CD4-positive, CD25-positive, alpha-beta regulatory T cell (primary cell): ENCODE results near the gene WLS. TPM values are rescaled to one million over a fixed set of nuclear protein-coding genes. Genes with fewer than 3 reads are reported as not detected.
A peak's percentile ranks its signal among the peaks of the same experiment; 100 is the strongest.

ENCODE experiments used
- ATAC-seq, 2 donors: fragments of 150-1000 bp; cut with Tn5 transposase; one replicate each; pipeline ENCODE4 v1.10.0; 2021; ENCODE audit warnings: low read depth in 2 of 2, moderate number of reproducible peaks in 2 of 2, moderate library complexity in 1 of 2
- DNase-seq, 3 donors: peaks; one replicate each; pipeline versions ENCODE4 v3.0.0 to v3.0.0-alpha.2; 2012 to 2022; ENCODE audit warnings: mixed read lengths in 1 of 3
- H3K27ac ChIP-seq: one replicate; pipeline ENCODE4 v1.7.0; 2013; ENCODE audit warnings: mild to moderate bottlenecking, low read length; ENCODE audit not compliant: insufficient read depth, poor library complexity, severe bottlenecking
- H3K27me3 ChIP-seq: one replicate; pipeline ENCODE4 v1.7.0; 2013; ENCODE audit warnings: low read length; ENCODE audit not compliant: control insufficient read depth, insufficient read depth
- H3K36me3 ChIP-seq: one replicate; pipeline ENCODE4 v1.7.0; 2013; ENCODE audit warnings: mild to moderate bottlenecking, low read length, moderate library complexity; ENCODE audit not compliant: control insufficient read depth, insufficient read depth
- H3K4me1 ChIP-seq: 2 replicates; pipeline ENCODE4 v1.7.0; 2013; ENCODE audit warnings: mild to moderate bottlenecking, low read length; ENCODE audit not compliant: insufficient read depth, control insufficient read depth, poor library complexity, severe bottlenecking
- H3K4me3 ChIP-seq: one replicate; pipeline ENCODE4 v1.7.0; 2013; ENCODE audit warnings: low read depth, mild to moderate bottlenecking, low read length, moderate library complexity
- H3K9me3 ChIP-seq, 2 experiments: 1 replicate in 1 of 2; 2 replicates in 1 of 2; pipeline ENCODE4 v1.7.0; 2013; ENCODE audit warnings: low read length in 2 of 2, mild to moderate bottlenecking in 1 of 2, moderate library complexity in 1 of 2; ENCODE audit not compliant: control insufficient read depth in 2 of 2
- H3K27ac Mint-ChIP-seq, 3 donors: one replicate each; pipeline ENCODE4 v1.8.0; 2020 to 2022; ENCODE audit warnings: mild to moderate bottlenecking in 3 of 3, mixed read lengths in 3 of 3, moderate library complexity in 2 of 3
- H3K27me3 Mint-ChIP-seq: one replicate; pipeline ENCODE4 v1.8.0; 2022; ENCODE audit warnings: mild to moderate bottlenecking, mixed read lengths
- H3K36me3 Mint-ChIP-seq: one replicate; pipeline ENCODE4 v1.8.0; 2020; ENCODE audit warnings: mixed read lengths
- H3K4me1 Mint-ChIP-seq, 4 donors: one replicate each; pipeline ENCODE4 v1.8.0; 2020 to 2022; ENCODE audit warnings: mixed read lengths in 4 of 4, mild to moderate bottlenecking in 1 of 4
- H3K4me3 Mint-ChIP-seq, 4 donors: one replicate each; pipeline ENCODE4 v1.8.0; 2020 to 2022; ENCODE audit warnings: mild to moderate bottlenecking in 4 of 4, mixed read lengths in 4 of 4, moderate library complexity in 3 of 4
- H3K9me3 Mint-ChIP-seq, 7 donors: one replicate each; pipeline ENCODE4 v1.8.0; 2020 to 2022; ENCODE audit warnings: mixed read lengths in 7 of 7, mild to moderate bottlenecking in 3 of 7, moderate library complexity in 2 of 7
- polyA plus RNA-seq, 4 donors: library from polyadenylated mRNA; unstranded; fragments of 300-500 nt; fragmentation: Illumina TruSeq; gene quantifications; one replicate each; pipeline ENCODE4 v1.2.3, GENCODE V29; 2021
- total RNA-seq: library from RNA; stranded (reverse); gene quantifications from one replicate; pipeline ENCODE4 v1.2.3, GENCODE V29; 2022

Gene WLS
- total and polyA plus RNA-seq, 5 donors from 2014 or later, result not detected

GRCh38 chr1:68120136-68120791, 112.1 kb downstream of the WLS start:
- H3K4me3 Mint-ChIP-seq, result no peak overlapping the region
- Histone ChIP-seq H3K27me3 (no peaks in the 10 kb centered on the region), H3K4me3 (no peak overlapping the region), H3K27ac (no peak overlapping the region), H3K36me3 (no peaks in the 10 kb centered on the region), H3K4me1 (no peaks in the 10 kb centered on the region), H3K9me3 (no peaks in the 10 kb centered on the region)
- H3K27me3 Mint-ChIP-seq, result peaks cover 5% of the 10 kb centered on the region
- peaks cover 0 to 6% (median 3%) of the 10 kb centered on the region in 4 donors for H3K4me1 Mint-ChIP-seq
- ATAC-seq, result peak in 1 of 2 donors; percentile 63
- DNase-seq, result peak in 2 of 3 donors; percentile 20 to 61
- no peaks in the 10 kb centered on the region for H3K36me3 Mint-ChIP-seq
- no peaks in the 10 kb centered on the region for H3K9me3 Mint-ChIP-seq
- H3K27ac Mint-ChIP-seq, result no peak overlapping the region

GRCh38 chr1:68119445-68119844, 112.9 kb downstream of the WLS start:
- H3K4me3 Mint-ChIP-seq, result no peak overlapping the region
- H3K9me3 Mint-ChIP-seq, result no peaks in the 10 kb centered on the region
- no peaks in the 10 kb centered on the region for H3K4me1 ChIP-seq
- H3K27ac Mint-ChIP-seq, result no peak overlapping the region
- ATAC-seq (no peak), DNase-seq (no peak)
- no peaks in the 10 kb centered on the region for H3K36me3 ChIP-seq
- H3K4me1 Mint-ChIP-seq, result peaks cover 0 to 6% (median 3%) of the 10 kb centered on the region in 4 donors
- no peaks in the 10 kb centered on the region for H3K27me3 ChIP-seq
- no peaks in the 10 kb centered on the region for H3K36me3 Mint-ChIP-seq
- H3K27me3 Mint-ChIP-seq, result peaks cover 5% of the 10 kb centered on the region
- H3K27ac ChIP-seq, result no peak overlapping the region
- H3K9me3 ChIP-seq, result no peaks in the 10 kb centered on the region
- H3K4me3 ChIP-seq, result no peak overlapping the region

- Histone ChIP-seq H3K9me3 (no peaks in the 10 kb centered on the region), H3K27me3 (no peaks in the 10 kb centered on the region), H3K27ac (no peak overlapping the region), H3K4me1 (no peaks in the 10 kb centered on the region), H3K4me3 (no peak overlapping the region), H3K36me3 (no peaks in the 10 kb centered on the region)
- no peaks in the 10 kb centered on the region for H3K36me3 Mint-ChIP-seq
- no peak overlapping the region for H3K27ac Mint-ChIP-seq
- peaks cover 0 to 6% (median 3%) of the 10 kb centered on the region in 4 donors for H3K4me1 Mint-ChIP-seq
- DNase-seq (no peak), ATAC-seq (no peak)
- no peaks in the 10 kb centered on the region for H3K9me3 Mint-ChIP-seq
- no peak overlapping the region for H3K4me3 Mint-ChIP-seq
- peaks cover 5% of the 10 kb centered on the region for H3K27me3 Mint-ChIP-seq
These were observed 114.9 kb downstream of the WLS start for GRCh38 chr1:68117416-68117815.

- Histone ChIP-seq H3K4me3 (peak overlapping the region; percentile 43), H3K4me1 (no peaks in the 10 kb centered on the region), H3K36me3 (no peaks in the 10 kb centered on the region), H3K27ac (no peak overlapping the region), H3K9me3 (no peaks in the 10 kb centered on the region), H3K27me3 (no peaks in the 10 kb centered on the region)
- ATAC-seq, result no peak
- no peak overlapping the region for H3K27ac Mint-ChIP-seq
- peaks cover 0 to 6% (median 3%) of the 10 kb centered on the region in 4 donors for H3K4me1 Mint-ChIP-seq
- no peaks in the 10 kb centered on the region for H3K9me3 Mint-ChIP-seq
- H3K4me3 Mint-ChIP-seq, result peak overlapping the region in 1 of 4 donors; percentile 3
- no peaks in the 10 kb centered on the region for H3K36me3 Mint-ChIP-seq
- peaks cover 5% of the 10 kb centered on the region for H3K27me3 Mint-ChIP-seq
- peak; percentile 11 to 33 (median 23) for DNase-seq
These were observed 115.6 kb downstream of the WLS start for GRCh38 chr1:68116643-68117235.

- no peak overlapping the region for H3K27ac ChIP-seq
- Mint-ChIP-seq H3K27ac (no peak overlapping the region), H3K36me3 (no peaks in the 10 kb centered on the region), H3K4me3 (no peak overlapping the region), H3K27me3 (peaks cover 2% of the 10 kb centered on the region), H3K4me1 (peaks cover 0 to 6% (median 3%) of the 10 kb centered on the region in 4 donors), H3K9me3 (no peaks in the 10 kb centered on the region)
- H3K4me1 ChIP-seq, result no peaks in the 10 kb centered on the region
- no peaks in the 10 kb centered on the region for H3K27me3 ChIP-seq
- DNase-seq (no peak), ATAC-seq (no peak)
- H3K36me3 ChIP-seq, result no peaks in the 10 kb centered on the region
- H3K9me3 ChIP-seq, result no peaks in the 10 kb centered on the region
- no peak overlapping the region for H3K4me3 ChIP-seq
These were observed 117.0 kb downstream of the WLS start for GRCh38 chr1:68115308-68115707.

GRCh38 chr1:68113966-68114365, 118.4 kb downstream of the WLS start:
- no peak overlapping the region for H3K4me3 ChIP-seq
- Mint-ChIP-seq H3K27ac (no peak overlapping the region), H3K9me3 (peaks cover 0 to 1% (median 0%) of the 10 kb centered on the region in 7 donors), H3K27me3 (no peaks in the 10 kb centered on the region), H3K36me3 (no peaks in the 10 kb centered on the region), H3K4me3 (no peak overlapping the region), H3K4me1 (peaks cover 0 to 6% (median 3%) of the 10 kb centered on the region in 4 donors)
- no peak for ATAC-seq
- no peaks in the 10 kb centered on the region for H3K27me3 ChIP-seq
- H3K9me3 ChIP-seq, result no peaks in the 10 kb centered on the region
- H3K36me3 ChIP-seq, result no peaks in the 10 kb centered on the region
- no peak for DNase-seq
- H3K27ac ChIP-seq, result no peak overlapping the region
- no peaks in the 10 kb centered on the region for H3K4me1 ChIP-seq

- Histone ChIP-seq H3K27me3 (no peaks in the 10 kb centered on the region), H3K4me3 (no peak overlapping the region), H3K9me3 (no peaks in the 10 kb centered on the region), H3K4me1 (no peaks in the 10 kb centered on the region), H3K36me3 (no peaks in the 10 kb centered on the region), H3K27ac (no peak overlapping the region)
- H3K36me3 Mint-ChIP-seq, result no peaks in the 10 kb centered on the region
- ATAC-seq (no peak), DNase-seq (no peak)
- H3K4me3 Mint-ChIP-seq, result no peak overlapping the region
- H3K9me3 Mint-ChIP-seq, result peaks cover 0 to 1% (median 0%) of the 10 kb centered on the region in 7 donors
- H3K27me3 Mint-ChIP-seq, result no peaks in the 10 kb centered on the region
- peaks cover 0 to 6% (median 3%) of the 10 kb centered on the region in 4 donors for H3K4me1 Mint-ChIP-seq
- H3K27ac Mint-ChIP-seq, result no peak overlapping the region
These were observed 119.5 kb downstream of the WLS start for GRCh38 chr1:68112835-68113243.
